K562 (cell line): Measurements from ENCODE around the gene LRRK2. TPM values are rescaled to one million over a fixed set of nuclear protein-coding genes. Genes with fewer than 3 reads are reported as not detected.

ENCODE experiments used
- ATAC-seq: fragments of 200-7000 bp; cut with Tn5 transposase; 3 replicates; pipeline ENCODE4 v1.9.1; 2020; ENCODE audit warnings: moderate library complexity
- BruUV-seq: library from RNA; stranded (reverse); fragments of 400-500 nt; replicated peaks from 2 replicates; lab custom pipeline; 2021; lab: Mats Ljungman, UMichigan
- CTCF ChIA-PET: fragments of 300-600 bp; formaldehyde crosslinking; extraction: SDS; loops from one replicate; lab custom pipeline; 2021; ENCODE audit warnings: low intra/inter-chr PET ratio; lab: Yijun Ruan, JAX
- POLR2A ChIA-PET: fragments of 300-600, 350-650 bp; sonication (Branson Sonifier 250); formaldehyde crosslinking; extraction: SDS; loops from one replicate; lab custom pipeline; 2021; ENCODE audit warnings: antibody characterized with exemption, inconsistent platforms; lab: Yijun Ruan, JAX
- DNase-seq, 4 experiments: peaks; one replicate each; pipeline versions ENCODE4 v3.0.0 to v3.0.0-alpha.2; 2011 to 2018; ENCODE audit warnings: low spot score in 3 of 4, mixed read lengths in 3 of 4; ENCODE audit errors: extremely low read depth in 1 of 4
- FAIRE-seq: peaks from 2 replicates; lab custom pipeline; 2011; peaks lifted over from hg19 to GRCh38; lab: Jason Lieb, UNC
- H2AFZ ChIP-seq: 2 replicates; pipeline ENCODE4 v1.6.0; 2011; ENCODE audit warnings: low read depth, low read length, control low read depth, inconsistent platforms
- H3K27ac ChIP-seq: fragments of 200-600 bp; 3 replicates; pipeline ENCODE4 v1.8.0; 2011; ENCODE audit warnings: low read depth, mild to moderate bottlenecking, control low read depth, inconsistent platforms, low read length, moderate library complexity, mixed read lengths; ENCODE audit errors: extremely low read depth
- H3K27me3 ChIP-seq, 2 experiments: fragments of 300-600 bp in 1 of 2; 2 replicates in 1 of 2; 3 replicates in 1 of 2; pipeline versions ENCODE4 v1.6.0 to v1.8.0; 2011; ENCODE audit warnings: inconsistent platforms in 2 of 2, low read length in 2 of 2, mild to moderate bottlenecking in 1 of 2, mixed read lengths in 1 of 2, moderate library complexity in 1 of 2; ENCODE audit not compliant: control insufficient read depth in 2 of 2, insufficient read depth in 2 of 2
- H3K36me3 ChIP-seq: fragments of 300-600 bp; 3 replicates; pipeline ENCODE4 v1.8.0; 2011; ENCODE audit warnings: mild to moderate bottlenecking, low read length, inconsistent platforms; ENCODE audit not compliant: control insufficient read depth, insufficient read depth
- H3K4me1 ChIP-seq, 2 experiments: fragments of 200-600 bp in 1 of 2; replicated peaks in 1 of 2; 2 replicates in 1 of 2; 3 replicates in 1 of 2; pipeline versions ENCODE4 v1.5.1 to v1.8.0; 2011; ENCODE audit warnings: inconsistent platforms in 2 of 2, low read length in 2 of 2, mild to moderate bottlenecking in 1 of 2, mixed read lengths in 1 of 2, moderate library complexity in 1 of 2; ENCODE audit not compliant: control insufficient read depth in 2 of 2, insufficient read depth in 2 of 2
- H3K4me2 ChIP-seq: 2 replicates; pipeline ENCODE4 v1.6.1; 2011; ENCODE audit warnings: low read length, control low read depth, inconsistent platforms, mixed read lengths; ENCODE audit not compliant: insufficient read depth
- H3K4me3 ChIP-seq: fragments of 200-600 bp; sonication (generic), shearing (Covaris generic); 2 replicates; pipeline ENCODE4 v1.5.1; 2016; ENCODE audit warnings: control low read depth, inconsistent platforms
- H3K79me2 ChIP-seq: fragments of 200-600 bp; 3 replicates; pipeline ENCODE4 v1.8.0; 2011; ENCODE audit warnings: low read length, inconsistent platforms; ENCODE audit not compliant: control insufficient read depth, insufficient read depth
- H3K9ac ChIP-seq, 2 experiments: 2 replicates each; pipeline versions ENCODE4 v1.6.0 to v1.6.1; 2011; ENCODE audit warnings: low read depth in 2 of 2, low read length in 2 of 2, control low read depth in 1 of 2, inconsistent platforms in 1 of 2, mild to moderate bottlenecking in 1 of 2, mixed read lengths in 1 of 2; ENCODE audit not compliant: insufficient read depth in 1 of 2
- H3K9me1 ChIP-seq: one replicate; pipeline ENCODE4 v1.6.0; 2011; ENCODE audit warnings: inconsistent platforms, mild to moderate bottlenecking, low read length, moderate library complexity; ENCODE audit not compliant: control insufficient read depth, insufficient read depth
- H3K9me3 ChIP-seq: replicated peaks from 2 replicates; pipeline ENCODE4 v1.5.1; 2011; ENCODE audit warnings: low read depth, low read length, inconsistent platforms; ENCODE audit not compliant: control insufficient read depth, insufficient read depth
- H4K20me1 ChIP-seq: replicated peaks from 2 replicates; pipeline ENCODE4 v1.6.1; 2011; ENCODE audit warnings: low read length, inconsistent platforms, mixed read lengths; ENCODE audit not compliant: control insufficient read depth, insufficient read depth
- FOXM1 ChIP-seq, 2 experiments: fragments of 450-650 bp in 1 of 2; sonication (generic) in 1 of 2; formaldehyde crosslinking in 1 of 2; IDR thresholded peaks; 2 replicates each; pipeline versions ENCODE4 v1.6.1 to v1.9.0; 2017 to 2022; ENCODE audit warnings: low read depth in 2 of 2, mild to moderate bottlenecking in 2 of 2, missing genetic modification reagents in 1 of 2, moderate library complexity in 1 of 2
- IRF1 ChIP-seq: sonication (generic); formaldehyde crosslinking; IDR thresholded peaks from 2 replicates; pipeline ENCODE4 v1.8.0; 2022; ENCODE audit warnings: missing genetic modification reagents, mild to moderate bottlenecking, borderline replicate concordance
- NONO ChIP-seq, 2 experiments: fragments of 200-400 bp in 1 of 2; fragments of 450-650 bp in 1 of 2; formaldehyde crosslinking in 1 of 2; IDR thresholded peaks; 2 replicates each; pipeline ENCODE4 v1.6.1; 2017; ENCODE audit warnings: low read depth in 2 of 2, mild to moderate bottlenecking in 2 of 2, moderate library complexity in 2 of 2, low read length in 1 of 2
- POLR2H ChIP-seq: IDR thresholded peaks from 2 replicates; pipeline ENCODE4 v1.6.1; 2016; ENCODE audit warnings: missing genetic modification characterization, low read depth, mild to moderate bottlenecking, control low read depth, missing compliant biosample characterization, moderate library complexity
- RREB1 ChIP-seq: fragments of 250-450 bp; sonication (Bioruptor Pico); IDR thresholded peaks from 2 replicates; pipeline ENCODE4 v1.4.0; 2020
- SIN3B ChIP-seq: fragments of 450-650 bp; IDR thresholded peaks from 2 replicates; pipeline ENCODE4 v1.6.1; 2017; ENCODE audit warnings: low read depth, mild to moderate bottlenecking, moderate library complexity
- SMAD1 ChIP-seq: fragments of 150-350 bp; IDR thresholded peaks from 2 replicates; pipeline ENCODE4 v1.6.1; 2014; ENCODE audit warnings: low read length, low read depth; ENCODE audit not compliant: partially characterized antibody
- SUPT5H ChIP-seq: fragments of 450-650 bp; IDR thresholded peaks from 2 replicates; pipeline ENCODE4 v1.6.1; 2016
- TFE3 ChIP-seq: fragments of 450-650 bp; formaldehyde crosslinking; IDR thresholded peaks from 2 replicates; pipeline ENCODE4 v1.4.0; 2020; ENCODE audit warnings: mild to moderate bottlenecking, mixed read lengths
- THRB ChIP-seq: fragments of 450-650 bp; formaldehyde crosslinking; conservative IDR thresholded peaks from 2 replicates; pipeline ENCODE4 v1.4.0; 2022; ENCODE audit warnings: mild to moderate bottlenecking, missing genetic modification characterization
- ZBTB12 ChIP-seq: fragments of 250-450 bp; sonication (Bioruptor Pico); IDR thresholded peaks from 2 replicates; pipeline ENCODE4 v1.4.0; 2020
- WGBS: fragments of 100-300 bp; shearing (Covaris generic); methylation state at CpG from one replicate; pipeline ENCODE4 v1.1.6; 2016; ENCODE audit warnings: low coverage, mixed read lengths; ENCODE audit not compliant: insufficient coverage; ENCODE audit errors: missing lambda C conversion rate; 5-methylcytosine and 5-hydroxymethylcytosine counted together
- in situ Hi-C: fragments of 300-500 bp; cut with MboI; formaldehyde crosslinking; loops from 4 replicates; pipeline ENCODE4 v1.15.0; 2018; ENCODE audit warnings: inconsistent platforms, mixed read lengths
- intact Hi-C: fragments of 100-400 bp; cut with micrococcal nuclease; formaldehyde crosslinking; loops from 2 replicates; pipeline ENCODE4 v1.14.2; 2022
- polyA plus RNA-seq, 8 experiments: library from polyadenylated mRNA; depleted of rRNA in 4 of 8; stranded (reverse) in 5 of 8; unstranded in 3 of 8; fragments of >200 nt; fragmentation: Nextera tagmentation in 2 of 8; fragmentation: Illumina TruSeq in 1 of 8; extraction: Ambion mirVana in 2 of 8; extraction: Trizol in 1 of 8; gene quantifications; 2 replicates each; pipeline versions ENCODE4 v1.2.1 to v1.2.3, GENCODE V29; 2011 to 2014; ENCODE audit warnings: inconsistent platforms in 1 of 8, missing spikeins in 1 of 8
- total RNA-seq, 7 experiments: library from RNA; depleted of rRNA in 6 of 7; stranded (reverse); fragments of >200 nt in 6 of 7; fragmentation: Illumina TruSeq in 2 of 7; extraction: Trizol in 2 of 7; gene quantifications; 2 replicates each; pipeline versions ENCODE4 v1.2.1 to v1.2.3, GENCODE V29; 2011 to 2021; ENCODE audit warnings: low replicate concordance in 1 of 7

Gene LRRK2
- total and polyA plus RNA-seq, 9 of the 15 experiments (the other 6 are each of a cell fraction or from before 2014, with no cell fraction given), result 0.03 to 0.89 (median 0.31) TPM

GRCh38 chr12:40240779-40241178 lies 16.0 kb downstream of the LRRK2 start:
- Histone ChIP-seq H3K9me3 (no peaks in the 10 kb centered on the region), H3K79me2 (no peaks in the 10 kb centered on the region), H3K27ac (no peak overlapping the region), H3K36me3 (no peaks in the 10 kb centered on the region), H3K4me3 (no peak overlapping the region), H3K27me3 (no peaks in the 10 kb centered on the region), H3K4me1 (no peaks in the 10 kb centered on the region), H2AFZ (no peak overlapping the region), H3K9ac (no peak overlapping the region), H4K20me1 (no peaks in the 10 kb centered on the region), H3K4me2 (no peak overlapping the region), H3K9me1 (no peaks in the 10 kb centered on the region)
- intact Hi-C loops, result no loop called here
- BruUV-seq, result no TSS peak
- ATAC-seq (no peak), FAIRE-seq (no peak), DNase-seq (no peak)
- in situ Hi-C loops, result no loop called here
- 0% methylated on average over 4 of the region's 4 CpGs for WGBS
- CTCF ChIA-PET, result no interaction called here
- POLR2A ChIA-PET, result no interaction called here
- TF ChIP-seq ZBTB12 (CRISPR knock-in tag) (no peak), IRF1 (CRISPR knock-in tag) (no peak), FOXM1 (IDR thresholded peaks at IDR 0.05; ENCODE audit: low read depth) (no peak), FOXM1 (CRISPR knock-in tag; IDR thresholded peaks at IDR 0.05; ENCODE audit: low read depth) (no peak), RREB1 (CRISPR knock-in tag) (no peak), TFE3 (no peak), SMAD1 (no peak), SIN3B (no peak), THRB (CRISPR knock-in tag) (no peak), POLR2H (tag) (no peak), SUPT5H (no peak), NONO (IDR thresholded peaks at IDR 0.05; ENCODE audit: low read depth in 2 of 2, low read length in 1 of 2) (no peak)
